Stimulated activated CD4-positive, alpha-beta T cell treated with anti-CD3 and anti-CD28 coated beads, Interleukin-4, amount 100 ng/mL, for 24 hours (primary cell): Measurements from ENCODE around the gene PTGES3L.
"Not testable (repeated sequence)": the region's sequence is repeated elsewhere in the genome, so short reads cannot be mapped to it uniquely, and the experiment has no call there.

Experiments used
- DNase-seq: peaks from one replicate; pipeline ENCODE4 v3.0.0-alpha.2; 2020

PTGES3L gene

GRCh38 chr17:42980274-42980765 lies 440 bp upstream of the PTGES3L start, which contains the start of gene RUNDC1:
RUNDC1 (plus strand) TSS chr17:42980565; CDS start chr17:42980577, 12 bp downstream.
- DNase-seq = peak; percentile 91

GRCh38 chr17:42975701-42976100 lies 4.2 kb downstream of the PTGES3L start:
- not testable (repeated sequence) for DNase-seq

GRCh38 chr17:42975265-42975664 lies 4.6 kb downstream of the PTGES3L start:
- no peak for DNase-seq

GRCh38 chr17:42973323-42973722 lies 6.6 kb downstream of the PTGES3L start:
- not testable (repeated sequence) for DNase-seq

- DNase-seq = no peak
Observed at GRCh38 chr17:42971589-42971988, 8.3 kb downstream of the PTGES3L start.

GRCh38 chr17:42969001-42969581 lies 10.8 kb downstream of the PTGES3L start:
- no peak for DNase-seq

GRCh38 chr17:42967925-42968324 lies 12.0 kb downstream of the PTGES3L start:
- no peak for DNase-seq

GRCh38 chr17:42964161-42964932 lies 15.5 kb downstream of the PTGES3L start, which contains the start of gene AARSD1:
AARSD1 (minus strand) TSS chr17:42964454; CDS start chr17:42964440, 14 bp downstream.
- DNase-seq = peak; percentile 92

- no peak for DNase-seq
Observed at GRCh38 chr17:42953669-42954068, 26.2 kb downstream of the PTGES3L start.

- no peak for DNase-seq
Observed at GRCh38 chr17:42950044-42950783, 29.7 kb downstream of the PTGES3L start.

GRCh38 chr17:42946812-42947211 lies 33.1 kb downstream of the PTGES3L start:
- no peak for DNase-seq

GRCh38 chr17:42944211-42944610 lies 35.7 kb downstream of the PTGES3L start:
- no peak for DNase-seq

GRCh38 chr17:42937712-42938596 lies 41.9 kb downstream of the PTGES3L start:
- DNase-seq = peak; percentile 12

GRCh38 chr17:42929497-42929844 lies 50.4 kb downstream of the PTGES3L start:
- DNase-seq = no peak

- DNase-seq = peak; percentile 20
Observed at GRCh38 chr17:42928714-42929496, 51.0 kb downstream of the PTGES3L start.

- no peak for DNase-seq
Observed at GRCh38 chr17:42924891-42925290, 55.0 kb downstream of the PTGES3L start.

- DNase-seq = not testable (repeated sequence)
Observed at GRCh38 chr17:42923472-42923871, 56.4 kb downstream of the PTGES3L start.

GRCh38 chr17:42922294-42922693 lies 57.6 kb downstream of the PTGES3L start:
- no peak for DNase-seq

GRCh38 chr17:42920922-42921321 lies 59.0 kb downstream of the PTGES3L start:
- no peak for DNase-seq

- no peak for DNase-seq
Observed at GRCh38 chr17:42920106-42920900, 59.6 kb downstream of the PTGES3L start.
